GM18861 (cell line): Measurements from ENCODE around the gene FAM53A.

ENCODE experiments used
- ATAC-seq: cut with Tn5 transposase; IDR thresholded peaks from one replicate; pipeline ENCODE4 v1.9.1; 2021; ENCODE audit not compliant: unreplicated experiment

Gene FAM53A

GRCh38 chr4:1594871-1595788 is 89.0 kb downstream of the FAM53A start:
- no peak for ATAC-seq

- no peak for ATAC-seq
Measured at GRCh38 chr4:1593881-1594345, 90.2 kb downstream of the FAM53A start.

GRCh38 chr4:1593458-1593857 is 90.7 kb downstream of the FAM53A start:
- no peak for ATAC-seq

- ATAC-seq: no peak
Measured at GRCh38 chr4:1592709-1593417, 91.2 kb downstream of the FAM53A start.

- no peak for ATAC-seq
Measured at GRCh38 chr4:1592068-1592708, 91.9 kb downstream of the FAM53A start.

GRCh38 chr4:1591107-1591506 is 93.0 kb downstream of the FAM53A start:
- ATAC-seq: no peak

- ATAC-seq: no peak
Measured at GRCh38 chr4:1590244-1590643, 93.9 kb downstream of the FAM53A start.
